Lower lobe of right lung (tissue), 2 donors: ENCODE data around the gene MAD2L2. TPM values are rescaled to one million over a fixed set of nuclear protein-coding genes. Genes with fewer than 3 reads are reported as not detected.

Experiments
- ATAC-seq, 2 donors: fragments of 200-7000 bp; cut with Tn5 transposase; one replicate each; pipeline ENCODE4 v1.9.1; 2020 to 2022; ENCODE audit warnings: mild to moderate bottlenecking in 2 of 2, moderate library complexity in 2 of 2
- DNase-seq: peaks from one replicate; pipeline ENCODE4 v3.0.0-alpha.2; 2020
- H3K27ac ChIP-seq: fragments of 200-600 bp; one replicate; pipeline ENCODE4 v1.8.0; 2022
- H3K27me3 ChIP-seq: fragments of 200-600 bp; one replicate; pipeline ENCODE4 v1.8.0; 2022; ENCODE audit warnings: low read depth
- H3K36me3 ChIP-seq: fragments of 200-600 bp; one replicate; pipeline ENCODE4 v1.8.0; 2022; ENCODE audit warnings: mild to moderate bottlenecking
- H3K4me1 ChIP-seq: fragments of 200-600 bp; one replicate; pipeline ENCODE4 v1.8.0; 2022
- H3K4me3 ChIP-seq: fragments of 200-600 bp; one replicate; pipeline ENCODE4 v1.8.0; 2022; ENCODE audit warnings: mild to moderate bottlenecking
- H3K9me3 ChIP-seq: fragments of 200-600 bp; one replicate; pipeline ENCODE4 v1.8.0; 2022
- CTCF ChIP-seq: fragments of 200-600 bp; IDR thresholded peaks from one replicate; pipeline ENCODE4 v1.8.0; 2022; ENCODE audit warnings: antibody characterized with exemption, mild to moderate bottlenecking
- intact Hi-C: fragments of 100-400 bp; cut with DNase I; formaldehyde crosslinking; loops from one replicate; pipeline ENCODE4 v1.11.0; 2022
- total RNA-seq: library from RNA; stranded (reverse); fragmentation: NEBNext Ultra II Directional; extraction: Animal tissue kit (Norgen Biotek cat#: 25700); gene quantifications from one replicate; pipeline ENCODE4 v1.2.1, GENCODE V29; 2021
- donor health status: DM: no; HTN: yes; CAD: no; lungs with severe emphysema.

Gene MAD2L2
- total RNA-seq, 1 donor from 2014 or later, result 20.8 TPM

GRCh38 chr1:11727119-11727518 lies 46.2 kb upstream of the MAD2L2 start:
- H3K4me1 ChIP-seq, result peaks cover 44% of the 10 kb centered on the region
- no peak for ATAC-seq
- no peak for TF ChIP-seq CTCF

GRCh38 chr1:11725616-11726015 lies 44.7 kb upstream of the MAD2L2 start:
- DNase-seq, result no peak
- Histone ChIP-seq H3K36me3 (no peaks in the 10 kb centered on the region), H3K27ac (no peak overlapping the region), H3K9me3 (no peaks in the 10 kb centered on the region), H3K4me1 (peaks cover 29% of the 10 kb centered on the region), H3K4me3 (no peak overlapping the region), H3K27me3 (no peaks in the 10 kb centered on the region)
- intact Hi-C loops, result no loop called here
- ATAC-seq, result no peak
- no peak for TF ChIP-seq CTCF

More at GRCh38 chr1:11727119-11727518, 46.2 kb upstream of the MAD2L2 start:
- intact Hi-C loops, result no loop called here
- Histone ChIP-seq H3K27ac (no peak overlapping the region), H3K9me3 (no peaks in the 10 kb centered on the region), H3K36me3 (no peaks in the 10 kb centered on the region), H3K27me3 (no peaks in the 10 kb centered on the region), H3K4me3 (no peak overlapping the region)
- DNase-seq, result no peak

GRCh38 chr1:11722538-11722937 lies 41.6 kb upstream of the MAD2L2 start:
- intact Hi-C loops, result no loop called here
- no peak for ATAC-seq
- TF ChIP-seq CTCF, result no peak

GRCh38 chr1:11721311-11721710 lies 40.4 kb upstream of the MAD2L2 start:
- Histone ChIP-seq H3K36me3 (no peaks in the 10 kb centered on the region), H3K4me3 (no peak overlapping the region), H3K4me1 (peaks cover 25% of the 10 kb centered on the region), H3K9me3 (no peaks in the 10 kb centered on the region), H3K27me3 (no peaks in the 10 kb centered on the region), H3K27ac (no peak overlapping the region)
- intact Hi-C loops, result no loop called here
- no peak for ATAC-seq
- DNase-seq, result no peak
- no peak for TF ChIP-seq CTCF

More at GRCh38 chr1:11722538-11722937, 41.6 kb upstream of the MAD2L2 start:
- no peaks in the 10 kb centered on the region for H3K27me3 ChIP-seq
- peaks cover 25% of the 10 kb centered on the region for H3K4me1 ChIP-seq
- no peaks in the 10 kb centered on the region for H3K9me3 ChIP-seq
- DNase-seq, result no peak
- no peak overlapping the region for H3K27ac ChIP-seq
- H3K4me3 ChIP-seq, result no peak overlapping the region
- no peaks in the 10 kb centered on the region for H3K36me3 ChIP-seq

- no peak for ATAC-seq
- H3K27ac ChIP-seq, result no peak overlapping the region
Observed at GRCh38 chr1:11720525-11720924, 39.6 kb upstream of the MAD2L2 start.

More at GRCh38 chr1:11720525-11720924, 39.6 kb upstream of the MAD2L2 start:
- no peak for DNase-seq
- Histone ChIP-seq H3K36me3 (no peaks in the 10 kb centered on the region), H3K27me3 (no peaks in the 10 kb centered on the region), H3K9me3 (no peaks in the 10 kb centered on the region), H3K4me3 (no peak overlapping the region), H3K4me1 (peaks cover 22% of the 10 kb centered on the region)
- TF ChIP-seq CTCF, result no peak
- intact Hi-C loops, result no loop called here
